Kidney epithelial cell (primary cell): ENCODE measurements around the gene BCL11B. TPM values are rescaled to one million over a fixed set of nuclear protein-coding genes. Genes with fewer than 3 reads are reported as not detected.
A peak's percentile ranks its signal among the peaks of the same experiment; 100 is the strongest.

ENCODE experiments used
- DNase-seq: peaks from one replicate; pipeline ENCODE4 v3.0.0-alpha.2; 2010; ENCODE audit warnings: low read depth
- H3K27me3 ChIP-seq: 2 replicates; pipeline ENCODE4 v1.6.0; 2011; ENCODE audit warnings: low read length; ENCODE audit not compliant: control insufficient read depth, insufficient read depth
- H3K36me3 ChIP-seq: 2 replicates; pipeline ENCODE4 v1.5.1; 2011; ENCODE audit warnings: low read length; ENCODE audit not compliant: control insufficient read depth, insufficient read depth
- H3K4me3 ChIP-seq: 2 replicates; pipeline ENCODE4 v1.5.1; 2011; ENCODE audit warnings: low read depth, mild to moderate bottlenecking, control low read depth, low read length
- CTCF ChIP-seq: IDR thresholded peaks from 2 replicates; pipeline ENCODE4 v1.5.1; 2011; ENCODE audit warnings: mild to moderate bottlenecking, moderate library complexity, low read length, control low read depth, inconsistent platforms; ENCODE audit not compliant: insufficient read depth, poor library complexity, severe bottlenecking
- total RNA-seq: library from RNA; depleted of rRNA; stranded (reverse); fragments of >200 nt; gene quantifications from 2 replicates; pipeline ENCODE4 v1.2.3, GENCODE V29; 2015

Gene BCL11B
- total RNA-seq, 1 donor from 2014 or later, result 2.3 TPM

- no peak for DNase-seq
- TF ChIP-seq CTCF, result no peak
- no peaks in the 10 kb centered on the region for H3K36me3 ChIP-seq
- H3K4me3 ChIP-seq, result no peak overlapping the region
- peaks cover 10% of the 10 kb centered on the region for H3K27me3 ChIP-seq
Observed at GRCh38 chr14:99198746-99199502, 73.1 kb downstream of the BCL11B start.

DNA sequence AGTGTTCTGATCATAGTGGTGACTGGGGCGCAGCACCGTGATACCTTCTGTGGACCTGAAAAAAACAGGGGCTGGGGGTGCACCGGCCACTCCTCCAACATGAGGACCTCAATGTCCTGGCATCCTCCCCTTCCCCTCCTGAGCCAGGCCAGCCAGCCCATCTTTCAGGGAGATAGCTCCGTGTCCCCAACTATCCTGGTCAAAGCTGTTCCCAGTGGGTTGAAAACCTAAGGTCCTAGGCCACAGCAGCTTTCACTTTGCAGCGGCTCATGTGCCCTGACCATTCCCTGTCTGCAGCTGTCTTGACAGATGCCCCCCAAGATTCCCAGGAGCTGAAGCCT is 75.7 kb downstream of the BCL11B start:
- no peak for TF ChIP-seq CTCF
- H3K36me3 ChIP-seq, result no peaks in the 10 kb centered on the region
- DNase-seq, result no peak
- peaks cover 5% of the 10 kb centered on the region for H3K27me3 ChIP-seq
- no peak overlapping the region for H3K4me3 ChIP-seq

DNA sequence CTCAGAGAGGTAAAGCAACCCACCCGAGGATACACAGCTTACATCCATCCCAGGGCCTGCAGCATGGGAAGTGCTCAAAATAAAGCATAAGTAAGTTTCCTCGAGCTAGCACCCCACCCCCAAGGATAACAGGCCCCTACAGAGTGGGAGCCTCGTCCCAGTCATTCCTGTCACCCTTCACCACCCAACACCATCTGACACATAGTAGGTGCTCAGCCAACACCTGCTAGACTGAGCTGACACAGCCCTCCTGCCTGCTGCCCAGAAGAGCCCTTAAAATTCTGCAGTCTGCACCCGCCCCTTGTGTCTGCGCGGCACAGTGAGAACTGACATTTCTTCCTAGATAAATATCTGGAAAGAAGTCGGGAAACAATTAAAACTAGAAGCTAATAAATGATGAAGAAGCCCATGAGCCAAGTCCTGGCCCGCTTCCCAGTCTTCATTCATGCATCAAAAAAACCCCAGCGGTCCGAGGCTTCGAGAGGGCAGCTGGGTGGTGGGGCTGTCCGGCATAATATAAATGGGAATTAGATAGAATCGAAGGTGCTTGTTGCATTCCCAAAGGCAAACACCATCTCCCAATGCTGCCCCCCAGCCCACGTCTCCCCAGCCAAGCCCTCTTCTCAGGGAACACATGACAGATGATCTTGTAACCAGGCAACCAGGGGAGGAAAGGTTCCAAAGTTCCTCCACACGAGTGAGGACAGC is 76.2 kb downstream of the BCL11B start:
- no peak overlapping the region for H3K4me3 ChIP-seq
- no peak for TF ChIP-seq CTCF
- peaks cover 5% of the 10 kb centered on the region for H3K27me3 ChIP-seq
- peak; percentile 39 for DNase-seq
- H3K36me3 ChIP-seq, result no peaks in the 10 kb centered on the region

DNA sequence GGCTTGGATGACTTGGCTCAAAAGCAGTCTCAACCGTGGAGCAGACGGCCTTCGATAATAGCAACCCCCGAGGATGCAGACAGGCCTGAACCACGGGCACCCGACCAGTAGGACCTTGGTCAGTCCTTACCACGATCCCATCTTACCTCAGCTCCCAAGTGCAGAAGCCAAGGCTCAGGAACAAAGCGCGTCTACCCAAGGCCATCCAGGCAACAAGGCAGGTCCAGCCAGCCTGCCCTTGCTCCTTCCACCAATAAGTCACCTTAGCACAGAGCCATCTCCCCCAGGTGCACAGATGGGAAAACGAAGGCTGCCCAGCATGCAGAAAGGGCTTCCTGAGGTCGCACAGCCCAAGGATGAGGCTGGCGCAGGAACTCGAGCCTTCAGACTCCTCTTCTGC is 77.3 kb downstream of the BCL11B start:
- Histone ChIP-seq H3K4me3 (no peak overlapping the region), H3K36me3 (no peaks in the 10 kb centered on the region)
- no peak for TF ChIP-seq CTCF

DNA sequence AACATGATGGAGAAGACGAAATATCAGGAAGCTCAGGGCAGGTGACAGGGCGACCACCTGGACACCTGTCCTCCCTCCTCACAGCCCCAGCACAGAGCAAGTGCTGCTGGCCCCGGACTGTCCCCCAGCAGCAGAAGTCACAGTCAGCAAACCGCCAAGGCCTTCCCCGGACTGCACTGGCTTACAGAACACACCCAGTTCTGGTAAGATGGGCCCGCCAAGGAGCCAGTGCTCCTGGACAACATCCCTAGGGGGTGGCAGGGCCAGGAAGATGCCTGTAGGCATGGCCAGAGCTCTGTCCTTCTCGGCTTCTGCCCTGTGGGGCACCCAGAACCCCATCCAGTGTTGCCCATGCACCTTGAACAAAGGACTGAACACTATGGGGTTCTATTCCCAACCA is 77.9 kb downstream of the BCL11B start:
- no peak for DNase-seq
- no peaks in the 10 kb centered on the region for H3K36me3 ChIP-seq
- no peak overlapping the region for H3K4me3 ChIP-seq
- H3K27me3 ChIP-seq, result peaks cover 5% of the 10 kb centered on the region
- TF ChIP-seq CTCF, result no peak

More for the DNA sequence above, 77.3 kb downstream of the BCL11B start:
- H3K27me3 ChIP-seq, result peaks cover 5% of the 10 kb centered on the region
- no peak for DNase-seq
